Measurements from ENCODE around the gene FAM221A. TPM values are rescaled to one million over a fixed set of nuclear protein-coding genes. Genes with fewer than 3 reads are reported as not detected.
"Not testable (repeated sequence)": the region's sequence is repeated elsewhere in the genome, so short reads cannot be mapped to it uniquely, and the experiment has no call there.

Gene FAM221A
- total RNA-seq, 2 experiments from 2014 or later = 6.5 to 7.1 TPM

DNA sequence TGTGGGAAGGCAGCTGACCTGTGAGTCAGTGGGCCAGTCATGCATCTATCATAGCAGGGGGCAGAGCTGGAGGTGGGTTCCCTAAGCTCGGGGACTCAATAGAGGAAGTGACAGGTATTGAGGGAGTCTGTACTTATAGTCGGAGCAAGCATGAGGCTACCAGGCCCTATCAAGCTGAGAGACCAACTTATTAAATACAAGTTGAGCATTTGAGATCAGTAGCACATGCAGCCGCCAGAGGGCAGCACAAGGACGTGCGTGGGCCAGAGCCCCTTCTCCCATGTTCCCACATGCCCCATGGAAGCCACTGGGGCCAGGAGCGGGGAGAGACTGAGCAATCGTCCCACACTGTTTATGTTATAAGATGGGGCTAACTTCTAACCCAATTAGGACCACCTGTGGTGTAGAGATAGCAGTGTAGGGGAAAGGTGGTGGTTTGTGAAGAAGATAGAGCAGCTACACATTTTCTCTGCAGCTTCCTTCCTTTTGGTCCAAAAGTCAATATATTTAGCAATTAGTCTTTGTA, 17.0 kb downstream of the FAM221A start:
- ChIA-PET CTCF (interaction anchor here (0.6 to 2.2 kb wide), 9 partner anchors 9 to 129 kb away, joined by 3 to 14 read pairs (median 4); no protein-coding TSS in a partner anchor), POLR2A (interaction anchor here (0.6 kb wide), 1 partner anchor 20 kb away, joined by 3 read pairs; no protein-coding TSS in a partner anchor)

DNA sequence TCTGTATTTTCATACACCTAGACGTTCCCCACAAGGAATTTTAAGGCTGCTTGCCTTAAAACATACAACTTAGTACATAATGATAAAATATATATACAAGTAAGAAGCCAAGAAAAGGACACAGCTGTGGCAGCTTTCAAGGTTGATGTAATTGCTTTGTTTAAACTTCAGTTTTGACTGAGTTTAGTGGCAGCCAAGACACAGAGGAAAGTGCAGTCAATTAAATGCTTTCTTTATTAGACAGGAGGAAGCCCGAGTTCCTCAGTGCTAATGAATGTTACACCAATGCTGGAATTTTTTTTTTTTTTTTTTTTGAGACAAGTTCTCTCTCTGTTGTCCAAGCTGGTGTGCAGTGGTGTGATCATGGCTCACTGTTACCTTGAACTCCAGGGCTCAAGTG, 18.8 kb downstream of the FAM221A start:
- ChIA-PET CTCF (interaction anchor here (0.6 to 1.4 kb wide), 7 partner anchors 72 to 548 kb away, joined by 3 to 8 read pairs (median 4); partner anchors contain the start of gene CCDC126), POLR2A (no interaction called here)

DNA sequence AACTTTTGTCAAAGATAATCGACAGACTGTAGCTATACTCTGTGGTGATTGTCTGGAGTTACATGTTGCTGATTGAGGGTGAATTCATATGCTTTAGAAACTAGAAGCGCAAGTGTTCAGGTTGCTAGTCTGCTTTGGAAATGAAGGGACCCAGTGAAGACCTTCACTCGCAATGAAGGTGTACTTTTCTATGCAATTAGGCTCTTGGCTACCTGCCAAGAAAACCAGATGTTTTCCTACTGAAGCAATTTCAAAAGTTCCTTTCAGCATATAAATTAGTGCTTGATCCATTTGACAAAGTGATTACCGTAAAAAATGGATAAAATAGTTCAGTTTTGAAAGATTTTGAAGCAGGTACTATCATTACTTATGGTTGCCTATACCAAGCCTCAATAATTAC, 20.0 kb downstream of the FAM221A start:
- ChIA-PET CTCF (interaction anchor here (1.2 kb wide), 1 partner anchor 130 kb away, joined by 8 read pairs; no protein-coding TSS in a partner anchor), POLR2A (no interaction called here)

DNA sequence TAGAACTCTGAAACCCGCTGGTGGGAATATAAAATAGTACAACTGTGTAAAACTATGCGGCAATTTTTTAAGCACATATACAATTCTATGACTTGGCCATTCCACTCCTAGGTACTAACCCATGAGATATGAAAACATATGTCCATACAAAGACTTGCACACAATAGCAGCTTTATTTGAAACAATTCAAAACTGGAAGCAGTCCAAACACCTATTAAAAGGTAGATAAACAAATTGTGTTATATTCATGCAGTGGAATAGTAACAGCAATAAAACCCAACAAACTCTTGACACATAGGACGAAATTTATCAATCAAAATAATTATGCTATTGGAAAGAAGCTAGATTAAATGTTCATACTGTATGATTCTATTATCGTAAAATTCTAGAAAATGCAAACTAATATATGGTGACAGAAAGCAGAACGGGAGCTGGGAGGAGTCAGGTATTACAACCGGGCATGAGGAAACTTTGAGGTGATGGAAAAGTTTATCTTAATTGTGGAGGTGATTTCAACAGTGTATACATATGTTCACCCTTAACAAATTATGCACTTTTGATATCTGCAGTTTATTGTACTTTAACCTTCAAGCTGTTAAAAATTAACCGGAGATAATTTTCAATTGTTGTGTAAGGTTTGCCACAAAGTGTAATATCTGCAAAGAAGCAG, 29.2 kb downstream of the FAM221A start:
- ChIA-PET CTCF (interaction anchor here (1.4 kb wide), 1 partner anchor 162 kb away, joined by 9 read pairs; no protein-coding TSS in a partner anchor), POLR2A (no interaction called here)

DNA sequence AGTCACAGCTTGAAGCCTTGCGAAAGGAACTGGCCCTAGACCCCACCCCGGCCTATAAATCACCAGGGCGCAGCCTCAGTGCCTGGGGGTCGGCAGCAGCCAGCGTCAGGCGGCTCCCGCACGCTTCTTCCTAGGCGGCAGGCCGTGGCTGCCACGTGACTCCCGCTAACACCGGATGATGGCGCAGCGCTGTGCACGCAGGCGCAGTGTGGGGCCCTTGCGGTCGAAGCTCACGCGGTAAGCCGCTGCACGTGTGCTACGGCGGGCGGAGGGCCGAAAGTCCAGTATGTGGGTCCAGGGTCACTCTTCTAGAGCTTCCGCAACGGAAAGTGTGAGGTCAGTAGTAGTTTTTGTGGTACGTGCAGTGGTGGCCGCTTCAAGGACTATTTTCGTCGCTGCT, 30.0 kb downstream of the FAM221A start, which contains the start of gene STK31:
Gene STK31 (plus strand): TSS at position 220 of the 400 bp plus-strand sequence. CDS start 67 bp downstream, at position 287.
- ChIA-PET CTCF (interaction anchor here (1.1 to 1.4 kb wide), 2 partner anchors 139 to 163 kb away, joined by 5 to 9 read pairs; no protein-coding TSS in a partner anchor), POLR2A (no interaction called here)

DNA sequence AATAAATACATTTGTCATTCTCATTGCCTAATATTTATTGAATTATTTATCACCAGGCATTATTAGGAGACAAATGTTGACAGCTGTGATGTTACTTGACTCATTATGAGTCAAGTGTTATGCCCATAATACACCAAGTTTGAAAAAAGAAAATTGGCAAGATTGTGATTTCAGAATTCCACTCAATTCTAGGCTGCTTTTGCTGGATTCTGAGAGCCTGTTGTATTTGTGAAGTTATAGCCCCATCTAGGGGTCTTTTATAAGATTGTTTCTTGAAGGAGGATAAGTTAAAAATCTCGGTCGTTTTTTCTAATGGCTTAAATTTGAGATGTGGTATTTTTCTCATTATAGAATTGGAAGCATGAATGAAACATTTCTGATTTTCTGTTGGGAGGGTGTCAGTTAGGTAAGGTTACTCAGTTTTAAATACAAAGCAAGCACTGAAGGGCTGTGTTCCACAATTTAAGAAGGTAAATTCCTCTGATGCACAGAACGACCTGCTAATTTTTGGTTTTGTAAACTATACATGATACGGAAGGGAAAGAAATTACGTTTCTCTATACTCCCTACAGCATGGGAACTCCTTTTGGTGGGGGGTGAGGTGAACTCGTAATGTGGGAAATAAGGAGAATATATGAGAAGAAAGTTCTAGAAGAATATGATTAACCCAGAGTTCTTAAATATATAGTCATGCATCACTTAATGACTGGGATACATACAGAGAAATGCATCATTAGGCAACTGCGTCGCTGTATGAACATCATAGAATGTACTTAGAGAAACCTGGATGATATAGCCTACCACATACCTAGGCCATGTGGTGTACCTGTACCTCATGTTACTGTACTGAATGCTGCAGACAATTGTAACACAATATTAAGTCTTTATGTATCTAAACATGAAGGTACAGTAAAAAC, 32.6 kb downstream of the FAM221A start:
- POLR2A ChIA-PET = no interaction called here

DNA sequence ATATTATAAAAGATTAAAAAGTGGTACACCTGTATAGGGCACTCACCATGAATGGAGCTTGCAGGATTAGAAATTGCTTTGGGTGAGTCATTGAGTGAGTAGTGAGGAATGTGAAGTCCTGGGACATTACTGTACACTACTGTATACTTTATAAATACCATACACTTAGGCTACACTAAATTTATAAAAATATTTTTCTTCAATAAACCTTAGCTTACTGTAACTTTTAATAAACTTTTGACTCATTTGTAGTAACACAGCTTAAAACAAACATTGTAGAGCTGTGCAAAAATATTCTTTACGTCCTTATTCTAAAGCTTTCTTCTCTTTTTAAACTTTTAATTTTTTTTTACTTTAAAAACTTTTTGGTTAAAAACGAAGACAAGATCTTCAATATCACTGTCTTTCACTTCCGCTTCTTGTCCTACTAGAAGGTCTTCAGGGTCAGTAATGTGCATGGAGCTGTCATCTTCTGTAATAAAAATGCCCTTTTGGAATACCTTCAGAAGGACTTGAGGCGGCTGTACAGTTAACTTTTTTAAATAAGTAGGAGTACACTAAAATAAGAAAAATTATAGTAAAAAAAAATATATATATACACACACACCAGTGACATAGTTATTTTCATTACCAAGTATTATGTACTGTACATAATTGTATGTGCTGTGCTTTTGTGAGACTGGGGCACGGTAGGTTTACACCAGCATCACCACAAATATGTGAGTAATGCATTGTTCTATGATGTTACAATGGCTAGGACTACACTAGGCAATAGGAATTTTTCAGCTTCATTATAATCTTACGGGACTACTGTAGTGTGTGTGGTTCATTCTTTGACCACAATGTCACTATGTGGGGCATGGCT, 33.5 kb downstream of the FAM221A start:
- ChIA-PET CTCF (interaction anchor here (1.0 to 1.9 kb wide), 3 partner anchors 17 to 143 kb away, joined by 3 to 12 read pairs (median 7); no protein-coding TSS in a partner anchor), POLR2A (no interaction called here)

More for the DNA sequence above, 32.6 kb downstream of the FAM221A start:
- CTCF ChIA-PET = interaction anchor here (1.0 to 1.9 kb wide), 4 partner anchors 8 to 142 kb away, joined by 3 to 7 read pairs (median 4); no protein-coding TSS in a partner anchor

DNA sequence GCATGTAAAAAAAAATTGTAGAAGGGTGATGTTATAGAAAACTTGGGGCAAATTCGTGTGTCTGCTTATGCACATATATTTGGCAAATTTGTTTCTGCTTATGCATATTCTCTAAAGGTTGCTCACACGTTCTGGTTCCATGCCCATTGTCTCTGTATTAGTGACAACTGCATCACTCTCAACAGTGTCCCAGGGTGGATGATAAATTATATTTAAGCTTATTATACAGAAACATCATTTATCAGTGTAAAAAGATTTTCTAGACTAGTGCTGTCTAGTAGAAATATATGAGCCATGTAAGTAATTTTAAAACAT, 34.1 kb downstream of the FAM221A start:
- POLR2A ChIA-PET = no interaction called here
- CTCF ChIA-PET = interaction anchor here (1.1 to 1.5 kb wide), 2 partner anchors 18 to 143 kb away, joined by 3 to 12 read pairs; no protein-coding TSS in a partner anchor

DNA sequence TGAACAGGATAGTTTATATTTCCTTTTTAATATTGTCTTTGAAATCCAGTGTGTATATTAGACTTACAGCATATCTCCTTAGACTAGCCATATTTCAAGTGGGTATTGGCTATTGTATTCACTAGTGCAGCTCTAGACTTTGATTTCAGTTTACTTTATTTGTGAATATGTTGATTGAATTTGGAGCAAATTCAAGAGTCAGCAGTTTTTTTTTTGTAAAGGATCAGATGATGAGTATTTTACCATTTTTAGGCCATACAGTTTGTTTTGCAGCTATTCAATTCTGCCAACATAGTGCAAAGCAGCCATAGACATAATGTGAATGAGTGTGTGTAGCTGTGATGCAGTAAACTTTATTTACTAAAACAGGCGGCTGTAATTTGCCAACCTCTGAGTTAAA, 34.6 kb downstream of the FAM221A start:
- POLR2A ChIA-PET = no interaction called here
- CTCF ChIA-PET = interaction anchor here (0.6 to 1.5 kb wide), 3 partner anchors 18 to 167 kb away, joined by 3 to 12 read pairs (median 3); no protein-coding TSS in a partner anchor

DNA sequence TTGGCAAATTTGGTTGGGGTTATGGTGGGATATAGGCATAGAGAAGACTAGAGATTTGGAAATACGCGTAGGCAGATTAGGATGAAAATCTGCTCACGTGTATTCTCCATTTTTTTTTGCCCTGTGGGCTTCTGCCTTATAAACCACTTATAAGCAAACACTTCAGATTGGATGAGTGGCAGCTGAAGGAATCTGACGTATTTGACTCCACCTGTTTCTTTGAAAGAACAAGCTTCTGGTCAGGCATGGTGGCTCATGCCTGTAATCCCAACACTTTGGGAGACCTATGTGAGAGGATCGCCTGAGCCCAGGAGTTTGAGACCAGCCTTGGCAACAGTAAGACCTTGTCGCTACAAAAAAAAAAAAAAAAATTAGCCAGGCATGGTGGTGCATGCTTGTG, 35.1 kb downstream of the FAM221A start:
- ChIA-PET POLR2A (no interaction called here), CTCF (interaction anchor here (0.6 to 1.1 kb wide), 2 partner anchors 19 to 168 kb away, joined by 3 read pairs; no protein-coding TSS in a partner anchor)

DNA sequence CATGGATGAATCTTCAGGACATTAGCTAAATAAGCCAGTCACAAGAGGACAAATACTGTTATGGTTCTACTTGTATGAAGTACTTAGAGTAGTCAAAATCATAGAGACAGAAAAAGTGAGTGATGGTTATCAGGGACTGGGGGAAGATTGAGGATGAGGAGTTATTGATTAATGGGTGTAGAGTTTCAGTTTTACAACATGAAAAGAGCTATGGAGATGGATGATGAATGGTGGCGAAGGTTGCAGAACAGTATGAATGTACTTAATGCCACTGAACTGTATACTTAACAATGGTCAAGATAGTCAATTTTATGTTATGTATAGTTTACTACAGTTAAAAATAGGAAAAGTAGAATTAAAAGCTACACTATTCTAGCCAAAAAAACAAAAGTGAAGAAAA, 37.8 kb downstream of the FAM221A start:
- POLR2A ChIA-PET = no interaction called here

DNA sequence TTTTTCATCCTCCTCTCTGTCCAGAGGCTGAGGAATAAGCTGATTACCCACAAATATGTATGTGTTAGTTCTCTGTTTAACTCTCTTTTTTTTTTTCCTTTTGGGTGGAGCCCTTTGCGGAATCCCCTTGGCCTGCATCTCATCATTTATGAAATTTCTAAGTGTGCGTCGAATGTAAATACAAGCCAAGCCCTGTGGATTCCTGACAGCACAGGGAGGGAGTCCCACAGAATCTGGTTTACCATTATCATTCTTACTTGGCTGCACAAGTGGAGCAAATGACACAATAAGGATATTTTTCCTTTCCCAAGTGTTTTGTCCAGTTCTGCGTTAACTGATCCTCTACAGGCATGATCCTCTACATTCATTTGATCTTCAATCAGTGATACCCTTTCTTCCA, 41.5 kb downstream of the FAM221A start:
- POLR2A ChIA-PET = no interaction called here
- CTCF ChIA-PET = interaction anchor here (1.2 kb wide), 1 partner anchor 10 kb away, joined by 4 read pairs; no protein-coding TSS in a partner anchor

More for the DNA sequence above, 37.8 kb downstream of the FAM221A start:
- CTCF ChIA-PET = interaction anchor here (1.2 kb wide), 1 partner anchor 147 kb away, joined by 4 read pairs; no protein-coding TSS in a partner anchor

DNA sequence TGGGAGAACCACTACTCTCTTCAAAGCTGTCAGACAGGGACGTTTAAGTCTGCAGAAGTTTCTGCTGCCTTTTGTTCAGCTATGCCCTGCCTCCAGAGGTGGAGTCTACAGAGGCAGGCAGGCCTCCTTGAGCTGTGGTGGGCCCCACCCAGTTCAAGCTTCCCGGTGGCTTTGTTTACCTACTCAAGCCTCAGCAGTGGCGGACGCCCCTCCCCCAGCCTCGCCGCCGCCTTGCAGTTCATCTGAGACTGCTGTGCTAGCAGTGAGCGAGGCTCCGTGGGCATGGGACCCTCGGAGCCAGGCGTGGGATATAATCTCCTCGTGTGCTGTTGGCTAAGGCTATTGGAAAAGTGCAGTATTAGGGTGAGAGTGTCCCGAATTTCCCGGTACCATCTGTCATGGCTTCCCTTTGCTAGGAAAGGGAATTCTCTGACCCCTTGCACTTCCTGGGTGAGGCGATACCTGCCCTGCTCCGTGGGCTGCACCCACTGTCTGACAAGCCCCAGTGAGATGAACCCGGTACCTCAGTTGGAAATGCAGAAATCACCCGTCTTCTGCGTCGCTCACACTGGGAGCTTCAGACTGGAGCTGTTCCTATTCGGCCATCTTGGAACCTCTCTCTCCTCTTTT, 42.7 kb downstream of the FAM221A start:
- POLR2A ChIA-PET = not testable (repeated sequence)

DNA sequence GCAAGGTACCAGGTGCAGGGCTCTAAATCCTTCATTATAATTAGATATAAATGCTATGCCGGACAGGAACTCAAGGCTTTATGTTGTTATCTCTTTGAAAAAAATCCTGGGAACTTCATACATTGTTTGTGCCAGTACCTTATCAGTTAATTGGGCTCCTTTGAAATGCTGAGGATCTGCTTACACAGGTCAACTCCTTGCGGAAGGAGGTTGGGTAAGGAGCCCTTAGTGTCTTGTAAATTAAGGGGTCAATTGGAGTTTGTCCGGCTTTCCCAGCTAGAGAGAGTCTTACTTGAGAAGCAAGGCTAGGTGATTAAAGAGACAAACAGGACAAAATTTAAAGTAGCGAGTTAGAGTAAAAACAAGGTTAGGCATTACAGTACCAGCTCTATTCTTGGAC, 44.1 kb downstream of the FAM221A start:
- CTCF ChIA-PET, POLR2A ChIA-PET: not testable (repeated sequence)

More for the DNA sequence above, 42.7 kb downstream of the FAM221A start:
- CTCF ChIA-PET = not testable (repeated sequence)

DNA sequence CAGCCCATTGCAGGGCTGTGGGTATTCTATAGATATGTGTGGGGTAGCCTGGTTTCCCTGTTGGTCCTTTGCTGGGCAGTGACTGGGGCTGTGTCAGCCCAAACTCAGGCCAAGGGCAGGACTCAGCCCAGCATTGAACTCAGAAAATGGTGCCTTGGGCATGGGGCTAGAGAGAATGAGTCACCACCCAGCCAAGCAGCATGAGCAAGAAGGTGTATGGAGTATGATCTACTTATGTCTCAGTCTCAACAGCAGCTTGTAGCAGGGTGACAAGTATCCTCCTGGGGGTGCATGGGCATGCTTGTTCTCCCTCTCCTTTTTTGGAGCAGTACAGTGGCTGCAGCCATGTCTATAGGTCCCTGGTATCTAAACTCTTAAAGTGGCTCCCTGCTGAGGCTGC, 62.1 kb downstream of the FAM221A start:
- ChIA-PET CTCF (no interaction called here), POLR2A (no interaction called here)

DNA sequence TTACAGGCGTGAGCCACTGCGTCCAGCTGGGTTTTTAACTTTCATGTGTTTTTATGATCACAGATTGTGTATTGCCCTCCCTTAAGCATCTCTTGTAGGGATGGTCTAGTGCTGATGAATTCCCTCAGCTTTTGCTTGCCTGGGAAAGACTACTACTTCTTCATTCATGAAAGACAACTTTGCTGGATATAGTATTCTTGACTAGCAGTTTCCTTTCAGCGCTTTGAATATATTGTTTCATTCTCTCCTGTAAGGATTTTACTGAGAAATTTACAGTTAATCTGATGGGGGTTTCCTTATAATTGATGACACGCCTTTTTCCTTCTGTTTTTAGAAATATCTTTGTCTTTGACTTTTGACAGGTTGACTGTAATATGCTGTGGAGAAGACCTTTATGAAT, 63.2 kb downstream of the FAM221A start:
- CTCF ChIA-PET = no interaction called here

DNA sequence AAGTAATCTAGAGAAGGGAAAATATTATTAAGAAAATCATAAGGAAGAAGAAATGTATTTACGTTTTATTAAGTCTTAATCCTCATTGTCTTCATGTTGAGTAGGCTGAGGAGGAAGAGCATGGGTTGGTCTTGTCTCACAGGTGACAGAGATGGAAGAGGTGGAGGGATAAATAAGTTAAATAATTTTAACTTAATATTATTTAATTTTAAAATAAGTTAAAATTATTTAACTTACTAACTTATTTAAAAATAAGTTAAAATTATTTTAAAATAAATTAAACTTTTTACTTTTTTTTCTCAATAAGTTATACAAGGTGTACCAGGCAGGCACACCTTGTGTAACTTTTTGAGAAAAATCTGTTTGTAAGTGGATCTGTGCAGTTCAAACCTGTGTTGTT, 66.6 kb downstream of the FAM221A start:
- CTCF ChIA-PET = interaction anchor here (0.5 kb wide), 1 partner anchor 114 kb away, joined by 3 read pairs; no protein-coding TSS in a partner anchor
- POLR2A ChIA-PET = no interaction called here

More for the DNA sequence above, 63.2 kb downstream of the FAM221A start:
- POLR2A ChIA-PET = no interaction called here

DNA sequence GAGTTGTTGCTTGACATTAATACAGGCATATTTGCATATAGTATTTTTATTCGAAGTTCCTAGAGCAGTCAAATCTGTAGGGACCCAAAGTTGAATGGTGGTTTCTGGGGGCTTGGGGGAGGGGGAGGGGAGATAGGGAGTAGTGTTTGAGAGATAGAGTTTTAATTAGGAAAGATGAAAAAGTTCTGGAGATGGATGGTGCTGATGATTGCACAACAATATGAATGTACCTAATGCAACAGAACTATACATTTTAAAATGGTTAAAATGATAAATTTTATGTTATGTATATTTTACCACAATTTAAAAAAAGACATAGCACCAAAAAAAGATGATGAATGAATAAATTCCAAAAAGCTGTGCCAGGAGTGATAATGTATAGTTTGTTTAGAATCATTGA, 71.9 kb downstream of the FAM221A start:
- CTCF ChIA-PET = no interaction called here
- POLR2A ChIA-PET = no interaction called here

Measured in activated CD8-positive, alpha-beta memory T cell treated with anti-CD3 and anti-CD28 coated beads for 36 hours (primary cell).